Measurements from ENCODE around the gene DNAJC24. TPM values are rescaled to one million over a fixed set of nuclear protein-coding genes. Genes with fewer than 3 reads are reported as not detected.

The DNAJC24 gene
- total and polyA plus RNA-seq, 4 experiments from 2014 or later: 11.5 to 27.1 (median 20.3) TPM

DNA sequence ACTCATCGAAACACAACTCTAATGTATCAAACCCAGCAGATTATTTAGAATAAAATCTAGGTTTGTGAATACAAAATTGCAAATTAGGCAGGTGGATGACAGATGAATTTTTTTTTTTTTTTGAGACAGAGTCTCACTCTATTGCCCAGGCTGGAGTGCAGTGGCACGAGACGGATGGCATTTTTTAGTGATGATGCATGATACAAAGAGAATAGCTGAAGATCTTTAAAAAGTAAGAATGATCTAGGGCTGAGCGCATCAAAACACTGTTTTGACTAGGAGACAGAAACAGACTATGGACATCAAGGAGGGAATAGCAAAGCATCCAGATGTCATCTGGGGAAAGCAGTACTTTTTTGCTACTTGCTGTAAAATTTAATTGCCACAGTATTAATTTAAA lies 76.0 kb downstream of the DNAJC24 start:
- Mint-ChIP-seq H3K4me1 (peaks cover 0 to 4% (median 1%) of the 10 kb centered on the region in 4 donors), H3K27me3 (no peaks in the 10 kb centered on the region), H3K9me3 (no peaks in the 10 kb centered on the region), H3K27ac (no peak overlapping the region), H3K4me3 (no peak overlapping the region), H3K36me3 (peaks cover 19 to 34% of the 10 kb centered on the region in 2 donors)
- intact Hi-C loops (cut with micrococcal nuclease): no loop called here
- Histone ChIP-seq H3K27ac (ENCODE audit: low read depth, low read length) (no peak overlapping the region), H3K4me1 (ENCODE audit: insufficient read depth, low read length) (no peaks in the 10 kb centered on the region), H3K4me3 (ENCODE audit: low read length in 2 of 2) (no peak overlapping the region), H3K36me3 (ENCODE audit: insufficient read depth, low read length) (no peaks in the 10 kb centered on the region), H3K9me3 (ENCODE audit: control insufficient read depth in 1 of 2, low read length in 2 of 2) (no peaks in the 10 kb centered on the region), H3K27me3 (ENCODE audit: insufficient read depth, low read length) (no peaks in the 10 kb centered on the region)
- POLR2A ChIA-PET (ENCODE audit: partially characterized antibody): no interaction called here
- CTCF ChIA-PET (ENCODE audit: partially characterized antibody): interaction anchor here (0.7 kb wide), 1 partner anchor 31 kb away, joined by 3 read pairs; no protein-coding TSS in a partner anchor
- DNase-seq: no peak

DNA sequence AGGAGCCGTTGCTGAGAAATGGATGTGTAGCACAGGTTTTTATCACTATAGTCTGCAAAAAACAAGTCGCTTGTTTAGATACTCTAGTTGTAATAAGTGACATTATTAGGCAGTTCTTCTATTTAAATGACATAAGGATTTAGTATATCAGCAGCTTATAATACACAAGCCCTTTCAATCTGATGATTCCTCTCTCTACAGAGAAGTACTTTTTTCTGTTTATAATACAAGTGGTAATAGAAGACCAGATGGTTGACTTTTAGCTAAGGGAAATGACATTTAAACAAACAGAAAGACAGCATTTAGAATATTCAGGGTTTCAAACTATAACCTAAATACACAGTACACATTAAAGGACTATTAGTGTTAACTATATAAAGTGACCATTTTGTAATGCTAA lies 79.4 kb downstream of the DNAJC24 start:
- ChIA-PET POLR2A (ENCODE audit: partially characterized antibody) (no interaction called here), CTCF (ENCODE audit: partially characterized antibody) (no interaction called here)
- H3K36me3 Mint-ChIP-seq: peaks cover 40 to 55% of the 10 kb centered on the region in 2 donors

DNA sequence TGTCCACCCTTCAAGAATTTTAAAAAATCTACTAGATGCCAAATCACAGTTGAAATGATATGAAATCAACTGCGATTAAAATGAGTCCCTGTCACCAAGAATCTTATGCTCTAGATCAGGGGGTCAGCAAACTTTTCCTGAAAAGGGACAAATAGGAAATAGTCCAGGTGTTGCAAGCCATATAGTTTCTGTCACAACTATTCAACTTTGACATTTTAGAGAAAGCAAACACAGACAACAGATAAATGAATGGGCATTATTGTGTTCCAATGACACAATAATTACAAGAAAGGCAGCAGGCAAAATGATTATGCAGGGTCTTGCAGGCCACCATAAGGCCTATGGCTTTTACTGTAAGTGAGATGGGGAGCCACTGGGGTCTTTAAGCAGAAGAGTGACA lies 81.2 kb downstream of the DNAJC24 start:
- CTCF ChIA-PET (ENCODE audit: partially characterized antibody): no interaction called here
- Mint-ChIP-seq H3K27ac (no peak overlapping the region), H3K36me3 (peaks cover 45 to 58% of the 10 kb centered on the region in 2 donors), H3K4me3 (no peak overlapping the region), H3K27me3 (no peaks in the 10 kb centered on the region), H3K9me3 (no peaks in the 10 kb centered on the region), H3K4me1 (peaks cover 0 to 9% (median 4%) of the 10 kb centered on the region in 4 donors)
- Histone ChIP-seq H3K27me3 (ENCODE audit: insufficient read depth, low read length) (no peaks in the 10 kb centered on the region), H3K36me3 (ENCODE audit: insufficient read depth, low read length) (no peaks in the 10 kb centered on the region), H3K4me1 (ENCODE audit: insufficient read depth, low read length) (no peaks in the 10 kb centered on the region), H3K4me3 (ENCODE audit: low read length in 2 of 2) (no peak overlapping the region), H3K27ac (ENCODE audit: low read depth, low read length) (no peak overlapping the region), H3K9me3 (ENCODE audit: control insufficient read depth in 1 of 2, low read length in 2 of 2) (no peaks in the 10 kb centered on the region)
- DNase-seq: no peak
- POLR2A ChIA-PET (ENCODE audit: partially characterized antibody): no interaction called here
- intact Hi-C loops (cut with micrococcal nuclease): no loop called here

More for the DNA sequence above, 79.4 kb downstream of the DNAJC24 start:
- H3K4me1 ChIP-seq (ENCODE audit: insufficient read depth, low read length): no peaks in the 10 kb centered on the region
- no peak overlapping the region for H3K27ac Mint-ChIP-seq
- no peak overlapping the region for H3K4me3 ChIP-seq (ENCODE audit: low read length in 2 of 2)
- intact Hi-C loops (cut with micrococcal nuclease): no loop called here
- no peaks in the 10 kb centered on the region for H3K9me3 Mint-ChIP-seq
- no peaks in the 10 kb centered on the region for H3K27me3 Mint-ChIP-seq
- H3K4me3 Mint-ChIP-seq: no peak overlapping the region
- no peaks in the 10 kb centered on the region for H3K27me3 ChIP-seq (ENCODE audit: insufficient read depth, low read length)
- H3K4me1 Mint-ChIP-seq: peaks cover 0 to 6% (median 4%) of the 10 kb centered on the region in 4 donors
- no peak overlapping the region for H3K27ac ChIP-seq (ENCODE audit: low read depth, low read length)
- H3K9me3 ChIP-seq (ENCODE audit: control insufficient read depth in 1 of 2, low read length in 2 of 2): no peaks in the 10 kb centered on the region
- no peaks in the 10 kb centered on the region for H3K36me3 ChIP-seq (ENCODE audit: insufficient read depth, low read length)
- DNase-seq: no peak

DNA sequence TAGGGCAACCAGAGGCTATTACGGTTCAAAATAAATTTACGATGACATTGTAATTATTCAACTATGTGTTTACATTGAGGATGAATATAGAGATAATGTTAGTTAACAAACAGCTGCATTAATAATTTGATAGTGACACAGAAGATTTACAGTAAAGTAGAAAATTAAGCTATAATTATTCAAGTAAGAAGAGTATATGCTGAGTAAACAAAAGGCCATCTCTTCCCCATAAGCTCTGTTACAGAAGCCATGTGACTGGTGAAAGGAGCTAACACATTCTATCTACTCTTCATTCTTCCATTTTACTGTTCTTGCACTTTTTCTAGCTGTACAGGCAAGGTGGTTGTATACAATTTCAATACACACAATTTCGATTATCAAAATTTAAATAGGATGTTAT lies 85.5 kb downstream of the DNAJC24 start:
- POLR2A ChIA-PET (ENCODE audit: partially characterized antibody): no interaction called here
- Mint-ChIP-seq H3K27me3 (no peaks in the 10 kb centered on the region), H3K9me3 (no peaks in the 10 kb centered on the region), H3K4me3 (no peak overlapping the region), H3K4me1 (peaks cover 0 to 9% (median 4%) of the 10 kb centered on the region in 4 donors), H3K36me3 (peaks cover 42% of the 10 kb centered on the region in 2 donors), H3K27ac (no peak overlapping the region)
- H3K27ac ChIP-seq (ENCODE audit: low read depth, low read length): no peak overlapping the region
- intact Hi-C loops (cut with micrococcal nuclease): no loop called here
- H3K4me1 ChIP-seq (ENCODE audit: insufficient read depth, low read length): no peaks in the 10 kb centered on the region
- CTCF ChIA-PET (ENCODE audit: partially characterized antibody): no interaction called here
- H3K36me3 ChIP-seq (ENCODE audit: insufficient read depth, low read length): no peaks in the 10 kb centered on the region
- no peaks in the 10 kb centered on the region for H3K27me3 ChIP-seq (ENCODE audit: insufficient read depth, low read length)
- H3K4me3 ChIP-seq (ENCODE audit: low read length in 2 of 2): no peak overlapping the region
- H3K9me3 ChIP-seq (ENCODE audit: control insufficient read depth in 1 of 2, low read length in 2 of 2): no peaks in the 10 kb centered on the region
- DNase-seq: no peak

DNA sequence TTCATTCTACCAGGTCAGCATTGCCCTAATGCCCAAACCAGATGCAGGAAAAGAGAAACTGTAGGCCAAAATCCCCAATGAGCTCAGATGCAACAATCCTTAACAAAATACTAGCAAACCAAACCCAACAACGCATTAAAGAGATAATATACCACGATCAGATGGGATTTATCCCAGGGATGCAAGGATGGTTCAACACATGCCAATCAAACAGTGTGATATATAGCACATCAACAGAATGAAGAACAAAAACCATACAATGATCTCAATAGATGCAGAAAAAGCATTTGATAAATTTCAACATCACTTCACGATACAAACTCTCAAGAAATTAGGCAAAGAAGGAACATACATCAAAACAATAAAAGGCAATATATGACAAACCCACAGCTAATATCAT lies 94.8 kb downstream of the DNAJC24 start:
- no peaks in the 10 kb centered on the region for H3K9me3 ChIP-seq (ENCODE audit: control insufficient read depth in 1 of 2, low read length in 2 of 2)
- intact Hi-C loops (cut with micrococcal nuclease): no loop called here
- no peaks in the 10 kb centered on the region for H3K36me3 ChIP-seq (ENCODE audit: insufficient read depth, low read length)
- Mint-ChIP-seq H3K9me3 (peaks cover 2 to 25% (median 14%) of the 10 kb centered on the region in 8 donors), H3K27me3 (no peaks in the 10 kb centered on the region), H3K27ac (no peak overlapping the region), H3K36me3 (peaks cover 42 to 55% of the 10 kb centered on the region in 2 donors), H3K4me3 (no peak overlapping the region), H3K4me1 (peaks cover 0 to 9% (median 2%) of the 10 kb centered on the region in 4 donors)
- POLR2A ChIA-PET (ENCODE audit: partially characterized antibody): no interaction called here
- CTCF ChIA-PET (ENCODE audit: partially characterized antibody): no interaction called here
- H3K4me1 ChIP-seq (ENCODE audit: insufficient read depth, low read length): no peaks in the 10 kb centered on the region
- H3K27me3 ChIP-seq (ENCODE audit: insufficient read depth, low read length): no peaks in the 10 kb centered on the region
- H3K27ac ChIP-seq (ENCODE audit: low read depth, low read length): no peak overlapping the region
- DNase-seq: no peak
- no peak overlapping the region for H3K4me3 ChIP-seq (ENCODE audit: low read length in 2 of 2)

DNA sequence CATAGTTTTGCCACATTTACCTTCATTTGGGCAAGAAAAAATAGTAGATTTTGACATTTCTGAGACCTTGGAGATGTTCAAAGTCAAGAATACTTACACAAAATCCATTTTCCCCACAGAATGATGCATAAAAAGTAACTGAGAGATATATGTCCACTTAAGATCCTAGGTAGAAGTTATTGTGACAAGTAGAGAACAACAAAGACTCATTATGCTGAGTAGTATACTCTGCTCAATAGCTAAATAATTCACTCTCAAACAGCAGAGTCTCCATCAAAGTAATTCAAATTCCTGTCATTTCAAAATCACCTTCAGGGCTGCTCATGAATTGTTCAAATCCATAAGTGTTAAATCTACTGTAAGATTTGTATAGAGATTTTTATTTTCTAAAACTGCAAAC lies 104.4 kb downstream of the DNAJC24 start:
- intact Hi-C loops (cut with micrococcal nuclease): no loop called here
- Mint-ChIP-seq H3K9me3 (no peaks in the 10 kb centered on the region), H3K36me3 (peaks cover 10 to 12% of the 10 kb centered on the region in 2 donors), H3K27ac (no peak overlapping the region), H3K27me3 (no peaks in the 10 kb centered on the region), H3K4me3 (no peak overlapping the region), H3K4me1 (peaks cover 0 to 8% (median 2%) of the 10 kb centered on the region in 4 donors)
- DNase-seq: no peak
- no peaks in the 10 kb centered on the region for H3K9me3 ChIP-seq (ENCODE audit: control insufficient read depth in 1 of 2, low read length in 2 of 2)
- POLR2A ChIA-PET (ENCODE audit: partially characterized antibody): no interaction called here
- no peak overlapping the region for H3K27ac ChIP-seq (ENCODE audit: low read depth, low read length)
- no peaks in the 10 kb centered on the region for H3K4me1 ChIP-seq (ENCODE audit: insufficient read depth, low read length)
- no peaks in the 10 kb centered on the region for H3K27me3 ChIP-seq (ENCODE audit: insufficient read depth, low read length)
- H3K4me3 ChIP-seq (ENCODE audit: low read length in 2 of 2): no peak overlapping the region
- CTCF ChIA-PET (ENCODE audit: partially characterized antibody): no interaction called here
- H3K36me3 ChIP-seq (ENCODE audit: insufficient read depth, low read length): no peaks in the 10 kb centered on the region

DNA sequence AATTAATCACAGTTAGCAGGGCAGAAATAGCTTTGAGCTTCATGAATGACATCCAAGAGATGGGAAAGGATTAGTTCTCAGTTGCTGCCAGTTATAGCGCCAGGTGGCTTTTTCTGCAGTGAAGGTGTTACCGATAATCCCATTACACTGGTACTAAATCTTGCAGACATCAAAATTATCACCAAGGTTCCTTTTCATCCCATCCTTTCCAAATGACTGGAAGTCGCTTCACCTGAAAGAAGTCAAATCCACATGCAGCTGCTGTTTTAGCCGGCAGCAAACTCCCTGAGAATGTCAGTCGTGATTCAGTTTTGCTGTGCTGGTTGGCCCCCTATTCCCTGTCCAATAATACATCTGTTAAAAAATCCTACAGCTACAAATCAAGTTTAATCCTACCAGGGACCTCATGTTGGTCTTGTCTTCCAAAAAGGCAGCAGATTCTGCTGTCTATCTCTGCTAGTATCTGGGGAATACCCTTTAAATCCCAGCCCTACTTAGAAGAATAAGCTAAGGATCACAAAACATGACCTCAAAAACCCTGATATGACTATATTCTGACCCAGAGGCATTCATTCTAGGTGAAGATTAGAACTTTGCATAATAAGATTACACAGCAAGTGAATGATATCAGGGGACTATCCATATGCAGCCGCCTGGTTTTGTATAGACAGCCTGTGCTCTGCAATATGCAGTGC lies 108.0 kb downstream of the DNAJC24 start:
- intact Hi-C loops (cut with micrococcal nuclease): no loop called here
- no peak overlapping the region for H3K4me3 ChIP-seq (ENCODE audit: low read length in 2 of 2)
- no peaks in the 10 kb centered on the region for H3K4me1 ChIP-seq (ENCODE audit: insufficient read depth, low read length)
- DNase-seq: no peak
- H3K4me3 Mint-ChIP-seq: no peak overlapping the region
- ChIA-PET CTCF (ENCODE audit: partially characterized antibody) (interaction anchor here (0.6 kb wide), 1 partner anchor 32 kb away, joined by 3 read pairs; no protein-coding TSS in a partner anchor), POLR2A (ENCODE audit: partially characterized antibody) (no interaction called here)
- no peaks in the 10 kb centered on the region for H3K27me3 ChIP-seq (ENCODE audit: insufficient read depth, low read length)
- peaks cover 1 to 4% of the 10 kb centered on the region in 2 donors for H3K36me3 Mint-ChIP-seq
- no peak overlapping the region for H3K27ac Mint-ChIP-seq
- no peaks in the 10 kb centered on the region for H3K9me3 ChIP-seq (ENCODE audit: control insufficient read depth in 1 of 2, low read length in 2 of 2)
- no peak overlapping the region for H3K27ac ChIP-seq (ENCODE audit: low read depth, low read length)
- peaks cover 0 to 2% (median under 1%) of the 10 kb centered on the region in 4 donors for H3K4me1 Mint-ChIP-seq
- no peaks in the 10 kb centered on the region for H3K27me3 Mint-ChIP-seq
- H3K36me3 ChIP-seq (ENCODE audit: insufficient read depth, low read length): no peaks in the 10 kb centered on the region
- H3K9me3 Mint-ChIP-seq: no peaks in the 10 kb centered on the region

Data from CD4-positive, alpha-beta memory T cell (primary cell).